DOHH2 (cell line): ENCODE measurements around the gene IRS1.

Source experiments
- H3F3A ChIP-seq: fragments of 200-600 bp; sonication (generic), shearing (Covaris generic); 2 replicates; pipeline ENCODE4 v1.6.0; 2016; ENCODE audit warnings: antibody characterized with exemption, mild to moderate bottlenecking; ENCODE audit not compliant: control insufficient read depth, insufficient read depth
- H3K27ac ChIP-seq: fragments of 200-600 bp; sonication (generic); 2 replicates; pipeline ENCODE4 v1.5.1; 2014; ENCODE audit warnings: low read depth, mild to moderate bottlenecking, low read length, moderate library complexity
- H3K27me3 ChIP-seq: fragments of 200-600 bp; sonication (generic); 2 replicates; pipeline ENCODE4 v1.6.1; 2014; ENCODE audit warnings: mild to moderate bottlenecking, low read length, mixed read lengths; ENCODE audit not compliant: control insufficient read depth
- H3K36me3 ChIP-seq: fragments of 200-600 bp; sonication (generic); 2 replicates; pipeline ENCODE4 v1.6.1; 2014; ENCODE audit warnings: mild to moderate bottlenecking, low read length, moderate library complexity, mixed read lengths; ENCODE audit not compliant: control insufficient read depth
- H3K4me1 ChIP-seq: fragments of 200-600 bp; sonication (generic); 2 replicates; pipeline ENCODE4 v1.6.1; 2014; ENCODE audit warnings: mild to moderate bottlenecking, low read length, mixed read lengths; ENCODE audit not compliant: control insufficient read depth
- H3K4me2 ChIP-seq: fragments of 200-600 bp; sonication (generic); 2 replicates; pipeline ENCODE4 v1.6.0; 2014; ENCODE audit warnings: mild to moderate bottlenecking, low read length, moderate library complexity
- H3K4me3 ChIP-seq: fragments of 200-600 bp; sonication (generic); 2 replicates; pipeline ENCODE4 v1.5.1; 2014; ENCODE audit warnings: mild to moderate bottlenecking, low read length, mixed read lengths
- H3K79me2 ChIP-seq: fragments of 200-600 bp; sonication (generic); 2 replicates; pipeline ENCODE4 v1.6.1; 2014; ENCODE audit warnings: mild to moderate bottlenecking, low read length, mixed read lengths; ENCODE audit not compliant: control insufficient read depth
- H3K9me2 ChIP-seq: fragments of 200-600 bp; sonication (generic); replicated peaks from 2 replicates; pipeline ENCODE4 v1.6.1; 2014; ENCODE audit warnings: mild to moderate bottlenecking, low read length, mixed read lengths; ENCODE audit not compliant: control insufficient read depth
- H3K9me3 ChIP-seq: fragments of 200-600 bp; sonication (generic); 2 replicates; pipeline ENCODE4 v1.6.1; 2014; ENCODE audit warnings: antibody characterized with exemption, low read length, mixed read lengths; ENCODE audit not compliant: control insufficient read depth, insufficient read depth
- H4K20me1 ChIP-seq: fragments of 200-600 bp; sonication (generic); 2 replicates; pipeline ENCODE4 v1.6.0; 2014; ENCODE audit warnings: low read depth, mild to moderate bottlenecking, antibody characterized with exemption, low read length, moderate library complexity; ENCODE audit not compliant: control insufficient read depth, insufficient read depth
- EZH2phosphoT487 ChIP-seq: fragments of 200-600 bp; sonication (generic); IDR thresholded peaks from 2 replicates; pipeline ENCODE4 v1.6.1; 2017; ENCODE audit warnings: borderline replicate concordance, mild to moderate bottlenecking, antibody characterized with exemption, low read length, moderate library complexity, mixed read lengths
- TF ChIP-seq, protein P1 (sequence below): fragments of 200-600 bp; sonication (generic); IDR thresholded peaks from one replicate; pipeline ENCODE4 v1.5.1; 2014; ENCODE audit warnings: antibody characterized with exemption, mild to moderate bottlenecking, low read depth, low read length; ENCODE audit not compliant: poor library complexity, severe bottlenecking

Gene IRS1

DNA sequence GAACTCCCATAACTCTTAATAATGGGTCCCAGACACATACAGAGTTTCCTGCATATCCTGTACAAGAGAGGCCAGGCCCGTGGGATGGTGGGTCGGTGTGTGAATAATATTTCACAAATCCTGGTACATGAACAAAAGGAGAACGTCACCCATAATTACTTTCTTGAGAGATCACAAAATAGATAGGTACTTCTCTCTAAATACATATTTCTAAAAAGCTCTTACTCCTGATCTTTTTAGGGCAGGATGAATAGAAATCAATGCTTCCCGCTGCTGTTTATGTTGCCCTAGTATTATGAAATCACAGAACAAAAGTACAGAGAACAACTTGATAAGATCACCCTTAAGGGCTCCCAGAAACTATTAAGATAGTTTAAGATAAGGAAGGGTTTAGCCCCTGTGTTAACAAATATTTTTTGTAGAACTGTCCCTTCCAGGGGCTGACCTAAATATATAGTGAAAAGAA is 5.4 kb downstream of the IRS1 start:
- peaks cover 12% of the 10 kb centered on the region; the same call in 1 of the 2 replicates for H3F3A ChIP-seq
- H3K27me3 ChIP-seq = no peaks in the 10 kb centered on the region
- peaks cover 61% of the 10 kb centered on the region for H3K36me3 ChIP-seq
- 0 out of 2 replicates have a peak, but pooled peaks cover 4% of the 10 kb centered on the region for H4K20me1 ChIP-seq
- peak overlapping the region; percentile 89 for H3K4me2 ChIP-seq
- no peaks in the 10 kb centered on the region for H3K9me3 ChIP-seq
- peaks cover 97% of the 10 kb centered on the region for H3K79me2 ChIP-seq
- peak overlapping the region; percentile 81 for H3K4me3 ChIP-seq
- peaks cover 75% of the 10 kb centered on the region for H3K4me1 ChIP-seq
- H3K27ac ChIP-seq = peak overlapping the region; percentile 68
- H3K9me2 ChIP-seq = no peaks in the 10 kb centered on the region
- TF ChIP-seq, protein P1, sequence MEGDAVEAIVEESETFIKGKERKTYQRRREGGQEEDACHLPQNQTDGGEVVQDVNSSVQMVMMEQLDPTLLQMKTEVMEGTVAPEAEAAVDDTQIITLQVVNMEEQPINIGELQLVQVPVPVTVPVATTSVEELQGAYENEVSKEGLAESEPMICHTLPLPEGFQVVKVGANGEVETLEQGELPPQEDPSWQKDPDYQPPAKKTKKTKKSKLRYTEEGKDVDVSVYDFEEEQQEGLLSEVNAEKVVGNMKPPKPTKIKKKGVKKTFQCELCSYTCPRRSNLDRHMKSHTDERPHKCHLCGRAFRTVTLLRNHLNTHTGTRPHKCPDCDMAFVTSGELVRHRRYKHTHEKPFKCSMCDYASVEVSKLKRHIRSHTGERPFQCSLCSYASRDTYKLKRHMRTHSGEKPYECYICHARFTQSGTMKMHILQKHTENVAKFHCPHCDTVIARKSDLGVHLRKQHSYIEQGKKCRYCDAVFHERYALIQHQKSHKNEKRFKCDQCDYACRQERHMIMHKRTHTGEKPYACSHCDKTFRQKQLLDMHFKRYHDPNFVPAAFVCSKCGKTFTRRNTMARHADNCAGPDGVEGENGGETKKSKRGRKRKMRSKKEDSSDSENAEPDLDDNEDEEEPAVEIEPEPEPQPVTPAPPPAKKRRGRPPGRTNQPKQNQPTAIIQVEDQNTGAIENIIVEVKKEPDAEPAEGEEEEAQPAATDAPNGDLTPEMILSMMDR = no peak
- TF ChIP-seq EZH2phosphoT487 = no peak

DNA sequence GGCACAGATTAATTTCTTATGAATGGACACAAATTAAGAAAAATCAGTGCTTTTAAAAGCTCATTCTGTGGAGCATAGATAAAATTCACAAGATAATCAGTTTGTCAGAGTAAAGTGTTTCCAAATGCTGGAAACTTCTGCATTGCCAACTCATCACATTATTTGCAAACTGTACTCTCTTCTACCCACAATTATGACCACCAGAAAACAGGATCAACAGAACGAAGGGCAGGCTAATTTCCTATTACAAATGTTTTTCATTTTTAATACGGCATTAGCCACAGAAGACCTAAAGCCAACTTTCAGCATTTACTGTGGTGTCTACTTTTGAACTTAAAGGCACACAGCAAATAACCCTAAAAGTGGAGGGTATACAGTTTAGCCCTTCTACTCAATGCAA is 6.0 kb downstream of the IRS1 start:
- Histone ChIP-seq H3K79me2 (peaks cover 91% of the 10 kb centered on the region), H3K36me3 (peaks cover 57% of the 10 kb centered on the region), H3K9me3 (no peaks in the 10 kb centered on the region), H3K4me2 (peak overlapping the region; percentile 89), H3K4me3 (peak overlapping the region; percentile 81), H3K9me2 (no peaks in the 10 kb centered on the region), H3K4me1 (peaks cover 75% of the 10 kb centered on the region), H4K20me1 (0 out of 2 replicates have a peak, but pooled peaks cover 4% of the 10 kb centered on the region), H3K27me3 (no peaks in the 10 kb centered on the region), H3K27ac (peak overlapping the region; percentile 68), H3F3A (peaks cover 12% of the 10 kb centered on the region; the same call in 1 of the 2 replicates)
- TF ChIP-seq, protein P1 = no peak
- no peak for TF ChIP-seq EZH2phosphoT487

DNA sequence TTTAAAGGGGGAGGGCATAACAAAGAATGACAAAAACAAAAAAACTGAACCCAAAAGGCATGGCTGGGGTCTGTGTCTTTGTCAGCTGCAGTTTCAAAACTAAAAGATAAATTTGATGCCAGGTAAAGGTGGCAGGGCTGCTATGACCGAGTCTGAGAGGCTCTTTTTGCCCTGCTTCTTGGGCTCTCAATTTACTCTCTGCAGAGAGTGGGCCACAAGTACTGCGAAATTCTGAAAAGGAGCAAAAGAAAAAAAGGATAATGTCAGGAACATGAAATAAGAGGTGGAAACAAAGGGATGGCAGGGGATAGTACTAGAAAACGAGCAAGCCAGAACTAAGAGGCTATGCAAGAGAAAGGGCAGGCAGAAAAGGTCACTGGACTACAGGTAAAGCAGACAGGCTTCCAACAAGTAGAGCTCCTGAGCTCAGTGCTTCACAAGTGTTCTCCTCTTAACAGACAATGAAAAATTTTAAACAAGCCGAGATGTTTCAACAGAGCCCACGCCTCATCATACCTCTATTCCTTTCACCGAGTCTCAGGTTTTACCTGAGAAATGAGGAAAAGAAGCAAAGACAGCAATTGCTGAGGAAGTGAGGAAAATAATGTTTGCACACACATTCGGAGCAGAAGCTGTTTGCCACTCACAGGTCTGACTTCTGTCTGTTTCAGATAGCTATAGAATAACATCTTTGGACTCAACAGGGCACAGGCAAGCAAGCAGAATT is 7.3 kb downstream of the IRS1 start:
- peak overlapping the region; percentile 81 for H3K4me3 ChIP-seq
- no peaks in the 10 kb centered on the region for H3K27me3 ChIP-seq
- peaks cover 53% of the 10 kb centered on the region for H3K36me3 ChIP-seq
- H3K9me2 ChIP-seq = no peaks in the 10 kb centered on the region
- H3K79me2 ChIP-seq = peaks cover 87% of the 10 kb centered on the region
- H4K20me1 ChIP-seq = no peaks in the 10 kb centered on the region
- TF ChIP-seq, protein P1 = no peak
- TF ChIP-seq EZH2phosphoT487 = no peak
- H3K9me3 ChIP-seq = no peaks in the 10 kb centered on the region
- H3K4me1 ChIP-seq = peaks cover 65% of the 10 kb centered on the region
- H3K4me2 ChIP-seq = peak overlapping the region; percentile 89
- peak overlapping the region; percentile 68 for H3K27ac ChIP-seq
- H3F3A ChIP-seq = peaks cover 16% of the 10 kb centered on the region; the same call in 1 of the 2 replicates
